ENCODE data around the gene TMEM143.

TMEM143 gene

GRCh38 chr19:48290401-48290770, 73.4 kb downstream of the TMEM143 start:
- no peak for DNase-seq

DNA sequence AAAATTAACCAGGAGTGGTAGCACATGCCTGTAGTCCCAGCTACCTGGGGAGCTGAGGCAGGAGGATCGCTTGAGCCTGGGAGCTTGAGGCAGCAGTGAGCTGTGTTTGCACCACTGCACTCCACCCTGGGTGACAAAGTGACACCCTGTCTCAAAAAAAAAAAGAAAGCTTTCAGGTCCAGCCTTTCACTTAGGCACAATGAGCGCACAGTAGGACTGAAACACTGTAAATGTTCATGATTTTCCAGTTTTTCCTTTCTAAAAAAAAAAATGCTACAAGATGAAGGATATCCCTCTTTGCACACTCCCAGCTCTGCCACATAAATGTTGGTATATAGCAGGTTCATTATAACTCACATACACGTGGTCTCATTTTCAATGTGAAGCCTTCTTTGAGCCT, 76.0 kb downstream of the TMEM143 start:
- no peak for DNase-seq

DNA sequence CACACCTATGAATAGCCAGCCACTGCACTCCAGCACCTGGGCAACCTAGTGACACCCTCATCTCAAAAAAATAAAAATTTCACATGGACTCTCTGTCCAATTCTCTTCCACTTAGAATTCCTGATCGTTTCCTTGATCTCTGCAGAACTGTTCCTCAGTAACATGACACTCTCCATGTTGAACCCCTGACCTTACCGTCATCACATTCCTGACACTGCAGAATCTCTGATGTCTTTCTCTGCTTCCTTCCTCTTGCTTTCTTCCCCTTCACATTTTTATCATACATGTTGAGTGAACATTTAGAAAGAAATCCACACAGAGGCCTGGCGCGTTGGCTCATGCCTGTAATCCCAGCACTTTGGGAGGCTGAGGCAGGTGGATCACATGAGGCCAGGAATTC, 78.8 kb downstream of the TMEM143 start:
- no peak for DNase-seq

DNA sequence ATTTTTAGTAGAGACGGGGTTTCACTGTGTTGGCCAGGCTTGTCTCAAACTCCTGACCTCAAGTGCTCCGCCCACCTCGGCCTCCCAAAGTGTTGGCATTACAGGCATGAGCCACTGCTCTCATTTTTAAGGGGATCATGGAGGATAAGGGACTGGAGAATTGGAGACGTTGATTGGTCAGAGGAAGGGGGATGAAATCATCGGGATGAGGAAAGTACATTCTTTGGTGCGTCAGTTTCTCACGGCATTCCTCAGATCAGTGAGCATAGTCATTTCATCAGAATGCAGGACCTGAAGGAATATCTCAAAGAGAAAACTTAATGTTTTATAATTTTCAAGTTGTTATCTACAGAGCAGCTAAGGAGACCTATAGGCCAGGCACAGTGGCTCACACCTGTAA, 79.8 kb downstream of the TMEM143 start:
- no peak for DNase-seq

Measured in stimulated activated CD4-positive, alpha-beta T cell treated with anti-CD3 and anti-CD28 coated beads, Interleukin-4, amount 100 ng/mL, for 1 hour (primary cell).